GM12864 (cell line): ENCODE results near the gene TIGD1.

Experiments used
- DNase-seq: peaks from one replicate; pipeline ENCODE4 v3.0.0-alpha.2; 2011; ENCODE audit warnings: low read depth
- H3K4me3 ChIP-seq: 2 replicates; pipeline ENCODE4 v1.5.1; 2011; ENCODE audit warnings: mild to moderate bottlenecking, low read depth, low read length, control low read depth
- CTCF ChIP-seq: IDR thresholded peaks from 2 replicates; pipeline ENCODE4 v1.5.1; 2011; ENCODE audit warnings: low read depth, mild to moderate bottlenecking, moderate library complexity, low read length, control low read depth, inconsistent platforms; ENCODE audit errors: missing control alignments

The TIGD1 gene

GRCh38 chr2:232544674-232545073 lies 5.7 kb downstream of the TIGD1 start:
- H3K4me3 ChIP-seq = no peak overlapping the region
- TF ChIP-seq CTCF = no peak
- DNase-seq = no peak

- no peak for TF ChIP-seq CTCF
- no peak for DNase-seq
Observed at GRCh38 chr2:232543928-232544631, 6.3 kb downstream of the TIGD1 start.

GRCh38 chr2:232543491-232543890 lies 6.9 kb downstream of the TIGD1 start:
- no peak for DNase-seq
- H3K4me3 ChIP-seq = no peak overlapping the region
- no peak for TF ChIP-seq CTCF

More at GRCh38 chr2:232543928-232544631, 6.3 kb downstream of the TIGD1 start:
- H3K4me3 ChIP-seq = no peak overlapping the region

- no peak overlapping the region for H3K4me3 ChIP-seq
- DNase-seq = no peak
- no peak for TF ChIP-seq CTCF
Observed at GRCh38 chr2:232542715-232543467, 7.5 kb downstream of the TIGD1 start.

- no peak for TF ChIP-seq CTCF
- no peak overlapping the region for H3K4me3 ChIP-seq
Observed at GRCh38 chr2:232541961-232542714, 8.2 kb downstream of the TIGD1 start.

GRCh38 chr2:232541195-232541960 lies 9.0 kb downstream of the TIGD1 start:
- H3K4me3 ChIP-seq = no peak overlapping the region
- no peak for DNase-seq
- TF ChIP-seq CTCF = no peak

More at GRCh38 chr2:232541961-232542714, 8.2 kb downstream of the TIGD1 start:
- no peak for DNase-seq
